Activated effector memory CD4-positive, alpha-beta T cell treated with Interleukin-2 at 50 U/mL for 16 hours (primary cell): ENCODE results near the gene SCUBE3.
A peak's percentile ranks its signal among the peaks of the same experiment; 100 is the strongest.

ENCODE experiments used
- DNase-seq: peaks from one replicate; pipeline ENCODE4 v3.0.0-alpha.2; 2020

SCUBE3 gene

DNA sequence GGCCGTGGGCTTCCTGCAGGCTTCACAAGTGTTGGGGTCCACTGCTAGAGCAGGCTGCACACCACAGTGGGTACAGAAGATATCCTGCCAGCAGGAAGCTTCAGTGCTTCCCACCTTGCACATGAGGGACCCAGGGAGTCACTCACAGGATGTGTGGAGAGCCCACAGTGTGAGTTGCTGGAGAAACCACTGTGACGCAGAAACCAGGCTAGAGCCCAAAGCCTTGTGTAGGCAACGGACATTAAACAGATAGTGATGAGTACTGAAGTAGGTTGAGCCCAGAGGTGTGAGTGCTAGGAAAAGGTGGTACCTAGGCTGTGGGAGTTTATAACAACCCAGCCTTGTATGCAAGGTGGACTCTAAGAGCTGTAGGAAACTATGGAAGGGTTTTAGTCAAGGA lies 65.0 kb downstream of the SCUBE3 start:
- no peak for DNase-seq

DNA sequence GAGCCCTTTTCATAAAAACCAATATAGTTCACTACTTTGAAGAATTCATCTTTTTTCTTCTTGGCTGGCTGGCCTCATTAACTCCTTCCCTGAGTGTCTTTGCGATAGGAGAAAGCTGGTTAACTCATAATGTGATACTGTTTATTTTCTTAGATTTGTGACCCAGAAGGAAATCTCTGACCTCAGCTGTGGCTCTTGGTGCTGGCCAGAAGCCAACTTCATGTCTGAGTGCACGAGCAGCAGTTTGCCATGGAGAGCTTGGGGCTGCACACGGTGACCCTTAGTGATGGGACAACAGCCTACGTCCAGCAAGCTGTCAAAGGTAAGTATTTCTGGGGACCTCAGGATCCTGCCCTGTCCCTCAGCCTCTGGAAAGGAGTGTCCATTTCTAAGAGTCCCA lies 67.1 kb downstream of the SCUBE3 start:
- no peak for DNase-seq

DNA sequence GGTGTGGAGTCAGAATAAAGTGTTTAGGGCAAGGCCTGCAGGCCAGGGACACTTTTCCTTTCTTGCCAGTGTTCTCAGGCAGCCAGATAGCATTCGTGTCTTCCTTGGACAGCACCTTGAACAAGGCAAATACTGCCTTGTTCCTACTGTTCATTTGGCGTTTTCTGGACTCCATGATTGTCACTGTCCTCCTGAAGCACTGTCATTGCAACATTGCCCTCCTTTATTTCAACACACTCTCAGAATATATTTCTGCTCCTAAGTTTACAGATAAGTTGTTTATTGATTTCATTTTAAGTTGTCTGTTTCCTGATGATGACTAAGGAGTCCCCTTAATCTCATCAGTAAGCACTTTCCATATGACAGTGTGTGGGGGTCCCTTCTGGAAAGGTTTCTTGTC lies 68.7 kb downstream of the SCUBE3 start:
- DNase-seq: no peak

DNA sequence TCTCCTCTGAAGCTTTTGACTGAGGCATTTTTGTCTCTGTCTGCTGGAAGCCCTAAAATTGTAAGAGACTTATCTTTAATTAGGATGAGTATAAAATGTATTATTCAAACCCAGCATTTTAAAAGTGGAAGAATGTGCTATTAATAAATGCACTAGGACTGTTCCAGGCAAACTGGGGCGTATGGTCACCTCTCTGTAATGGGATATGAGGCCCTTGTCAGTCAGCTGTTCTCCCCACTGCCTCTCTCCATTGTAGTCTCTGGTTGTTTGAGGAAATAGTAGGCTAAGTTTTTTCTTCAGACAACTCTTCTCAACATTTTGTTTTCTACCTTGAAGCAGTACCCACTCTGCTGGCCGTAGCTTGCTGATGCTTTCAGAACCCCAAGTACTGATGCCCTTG lies 69.6 kb downstream of the SCUBE3 start:
- DNase-seq: no peak

DNA sequence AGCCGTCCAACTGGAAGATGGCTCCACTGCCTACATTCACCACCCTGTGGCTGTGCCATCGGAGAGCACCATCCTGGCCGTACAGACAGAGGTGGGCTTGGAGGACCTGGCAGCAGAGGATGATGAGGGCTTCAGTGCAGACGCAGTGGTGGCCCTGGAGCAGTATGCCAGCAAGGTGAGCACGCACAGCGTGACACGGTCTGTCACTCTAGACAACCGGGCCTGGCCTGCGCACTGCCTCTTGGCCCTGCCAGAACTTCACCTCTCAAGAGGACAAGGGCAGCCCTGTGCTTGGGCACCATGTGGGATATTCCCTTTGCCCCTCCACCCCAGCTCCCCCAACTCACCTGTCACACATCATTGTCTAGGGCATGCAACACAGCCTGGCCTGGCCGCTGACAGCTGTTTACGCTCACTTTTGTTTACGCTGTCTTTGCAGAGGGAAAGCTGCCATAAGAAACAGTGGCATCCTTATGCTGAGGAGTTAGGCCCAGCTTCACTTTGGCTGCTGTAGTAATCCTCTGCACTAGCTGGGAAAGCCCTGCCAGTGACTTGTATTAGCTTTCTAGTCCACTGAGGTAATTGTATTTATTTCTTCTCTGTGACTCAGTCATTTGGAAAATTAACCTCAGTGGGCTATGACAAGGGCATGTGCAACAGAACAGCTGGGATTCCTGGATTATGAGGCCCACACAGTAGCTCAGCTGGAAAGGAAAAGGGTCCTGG lies 74.1 kb downstream of the SCUBE3 start:
- DNase-seq: no peak

DNA sequence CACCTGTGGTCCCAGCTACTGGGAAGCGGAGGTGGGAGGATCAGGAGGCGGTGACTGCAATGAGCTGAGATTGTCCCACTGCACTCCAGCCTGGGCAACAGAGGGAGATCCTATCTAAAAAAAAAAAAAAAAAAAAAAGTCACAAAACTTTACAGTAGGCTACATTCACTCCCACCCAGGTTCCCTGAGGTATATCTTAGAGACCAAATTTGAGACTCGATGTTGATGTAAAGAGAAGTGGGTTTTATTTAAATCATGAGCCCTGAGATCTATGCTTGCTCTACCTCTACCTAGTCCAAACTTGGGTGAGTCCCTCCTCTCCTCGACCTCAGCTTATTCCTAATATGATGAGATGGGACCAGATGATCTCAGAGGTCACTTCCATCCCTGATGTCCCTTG lies 75.1 kb downstream of the SCUBE3 start:
- no peak for DNase-seq

DNA sequence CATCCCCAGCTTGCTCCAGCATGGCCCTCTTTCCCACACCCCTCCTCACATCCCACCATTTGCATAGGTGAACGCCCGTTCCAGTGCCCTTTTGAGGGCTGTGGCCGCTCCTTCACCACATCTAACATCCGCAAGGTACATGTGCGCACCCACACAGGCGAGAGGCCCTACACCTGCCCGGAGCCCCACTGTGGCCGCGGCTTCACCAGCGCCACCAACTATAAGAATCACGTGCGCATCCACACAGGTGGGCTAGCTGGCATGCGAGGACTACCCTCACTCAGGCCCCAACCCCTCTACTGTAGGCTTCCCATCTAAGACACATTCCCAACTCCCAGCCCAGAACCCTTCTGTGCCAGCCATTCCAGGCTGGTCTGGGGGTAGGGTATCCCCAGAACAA lies 77.7 kb downstream of the SCUBE3 start:
- no peak for DNase-seq

DNA sequence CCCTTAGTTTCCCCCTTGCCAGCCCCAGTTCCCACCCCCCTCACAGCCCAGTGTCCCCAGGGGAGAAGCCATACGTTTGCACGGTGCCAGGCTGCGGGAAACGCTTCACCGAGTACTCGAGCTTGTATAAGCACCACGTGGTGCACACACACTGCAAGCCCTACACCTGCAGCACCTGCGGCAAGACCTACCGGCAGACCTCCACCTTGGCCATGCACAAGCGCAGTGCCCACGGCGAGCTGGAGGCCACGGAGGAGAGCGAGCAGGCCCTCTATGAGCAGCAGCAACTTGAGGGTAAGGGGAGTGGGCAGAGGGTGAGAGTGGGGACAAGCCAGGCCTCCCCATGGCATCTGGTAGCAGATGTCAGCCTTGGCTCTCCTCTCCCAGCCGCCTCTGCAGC lies 78.7 kb downstream of the SCUBE3 start:
- DNase-seq: no peak

DNA sequence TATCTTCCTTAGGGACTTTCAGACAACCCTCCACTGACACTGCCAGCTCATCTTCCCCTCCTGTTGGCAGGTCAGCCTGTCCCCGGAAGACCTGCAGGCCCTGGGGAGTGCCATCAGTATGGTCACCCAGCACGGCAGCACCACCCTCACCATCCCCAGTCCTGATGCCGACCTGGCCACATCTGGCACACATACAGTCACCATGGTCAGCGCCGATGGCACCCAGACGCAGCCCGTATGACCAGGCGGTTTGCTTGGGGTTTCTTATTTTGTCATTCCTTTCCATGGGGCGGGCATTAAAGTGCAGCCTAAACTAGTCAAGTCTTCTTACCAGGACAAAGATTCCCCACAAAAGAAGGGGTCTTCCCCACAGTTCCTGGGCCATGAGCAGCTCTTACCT lies 79.9 kb downstream of the SCUBE3 start:
- no peak for DNase-seq

DNA sequence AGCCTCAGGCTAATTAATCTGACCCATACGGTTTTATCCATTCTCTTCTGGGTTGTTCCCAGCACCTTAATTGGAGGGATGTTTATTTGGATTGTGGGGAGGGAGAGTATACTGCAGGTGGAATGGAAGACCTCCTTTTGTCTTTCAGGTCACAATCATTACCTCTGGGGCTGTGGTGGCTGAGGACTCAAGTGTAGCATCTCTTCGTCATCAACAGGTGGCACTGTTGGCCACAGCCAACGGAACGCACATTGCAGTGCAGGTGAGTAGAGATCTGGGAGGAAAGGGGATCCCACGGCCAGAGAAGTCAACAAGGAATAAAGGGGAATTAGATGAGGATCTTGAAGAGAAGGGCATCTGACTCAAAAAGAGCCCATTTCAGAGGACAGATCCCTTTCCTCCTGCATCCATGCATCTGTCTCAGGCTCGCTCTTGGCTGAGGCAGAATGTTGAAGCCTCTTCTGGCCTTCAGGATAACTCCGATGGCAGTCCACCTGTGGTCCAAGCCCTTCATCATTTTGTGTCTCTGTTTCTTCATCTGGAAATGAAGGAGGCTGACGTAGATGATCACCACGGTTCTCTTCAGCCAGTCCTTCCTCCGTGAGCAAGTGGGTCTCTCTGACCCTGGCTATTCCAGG lies 80.7 kb downstream of the SCUBE3 start:
- peak; percentile 38 for DNase-seq

DNA sequence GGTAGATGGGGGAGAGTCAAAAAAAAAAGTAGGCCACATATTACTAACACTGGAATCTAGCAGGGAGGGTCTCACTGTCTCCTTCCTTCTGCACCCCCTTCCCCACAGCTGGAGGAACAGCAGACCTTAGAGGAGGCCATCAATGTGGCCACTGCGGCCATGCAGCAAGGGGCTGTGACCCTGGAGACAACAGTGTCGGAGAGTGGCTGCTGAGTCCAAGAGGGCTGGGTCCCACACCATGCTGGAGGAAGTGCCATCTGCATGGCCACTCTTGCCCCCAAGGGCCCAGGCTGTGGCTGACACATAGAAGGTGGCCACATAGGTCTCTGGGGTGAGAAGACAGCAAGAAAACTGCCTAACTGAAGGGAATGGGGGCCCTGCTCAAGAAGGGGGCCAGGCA lies 81.3 kb downstream of the SCUBE3 start:
- no peak for DNase-seq

DNA sequence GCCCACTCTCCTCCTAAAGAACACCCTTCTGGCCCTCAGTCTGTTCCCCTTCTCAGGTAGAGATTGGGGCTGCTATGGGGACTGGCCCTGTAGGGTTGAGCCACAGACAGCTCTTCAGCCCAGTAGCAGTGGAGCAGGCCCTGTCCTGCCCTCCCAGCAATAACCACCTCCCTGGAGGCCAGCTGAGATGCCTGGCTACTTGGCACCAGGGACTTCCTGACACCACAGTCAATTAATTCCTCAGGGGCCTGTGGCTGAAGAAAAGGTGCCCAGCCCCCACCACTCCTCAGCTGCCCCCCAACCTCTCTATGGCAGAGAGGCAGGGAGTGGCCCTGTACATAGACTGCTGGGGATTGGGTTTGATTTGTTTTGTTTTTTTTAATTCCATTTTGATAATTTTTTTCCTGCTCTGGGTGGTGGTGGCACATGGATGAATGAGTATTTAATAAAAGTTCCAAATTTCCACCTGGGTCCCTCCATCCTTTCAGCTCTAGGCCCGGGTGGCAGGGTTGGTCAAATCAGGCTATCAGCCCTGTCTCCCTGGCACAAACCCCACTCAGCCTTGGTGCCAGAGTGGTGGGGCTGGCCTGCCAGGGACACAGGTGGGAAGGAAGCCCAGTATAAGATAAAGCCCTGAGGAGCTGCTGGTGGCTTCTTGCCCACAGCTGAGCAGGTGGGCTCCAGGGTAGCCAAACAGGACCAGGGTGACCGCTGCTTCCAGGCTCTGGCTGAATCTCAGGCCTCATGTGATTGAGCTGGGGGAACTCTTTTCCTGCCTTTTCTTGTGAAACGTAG lies 82.0 kb downstream of the SCUBE3 start:
- no peak for DNase-seq

DNA sequence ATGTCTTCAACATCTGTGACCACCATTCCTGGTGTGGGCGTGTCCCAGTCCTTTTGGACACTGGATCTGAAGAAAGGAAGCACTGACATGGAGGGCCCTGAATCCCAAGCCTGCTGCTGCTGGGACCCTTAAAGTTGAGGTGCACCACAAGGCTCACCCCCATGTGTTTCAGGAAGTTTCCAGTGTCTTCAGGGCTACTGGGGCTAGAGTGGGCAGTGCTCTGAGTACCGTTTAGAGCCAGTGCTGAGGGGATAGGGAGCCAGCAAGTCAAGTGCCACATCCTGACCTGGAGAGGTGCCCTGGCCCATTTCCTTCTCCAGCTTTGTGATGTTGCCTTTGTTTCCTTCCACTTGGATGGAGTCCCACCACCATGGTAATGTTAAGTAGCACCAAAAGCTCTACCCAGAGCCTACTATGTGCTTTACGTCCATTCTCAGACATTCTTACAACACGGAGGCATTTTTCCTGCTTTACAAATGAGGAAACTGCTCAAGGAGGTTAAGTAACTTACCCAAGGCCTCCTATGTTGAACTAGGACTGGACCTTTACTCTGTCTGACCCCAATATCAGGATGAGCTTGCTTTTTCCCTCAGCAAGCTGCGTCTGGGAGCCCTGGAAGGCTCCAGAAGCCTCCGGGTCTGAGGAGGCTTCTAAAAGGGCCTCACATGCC lies 83.3 kb downstream of the SCUBE3 start:
- no peak for DNase-seq

DNA sequence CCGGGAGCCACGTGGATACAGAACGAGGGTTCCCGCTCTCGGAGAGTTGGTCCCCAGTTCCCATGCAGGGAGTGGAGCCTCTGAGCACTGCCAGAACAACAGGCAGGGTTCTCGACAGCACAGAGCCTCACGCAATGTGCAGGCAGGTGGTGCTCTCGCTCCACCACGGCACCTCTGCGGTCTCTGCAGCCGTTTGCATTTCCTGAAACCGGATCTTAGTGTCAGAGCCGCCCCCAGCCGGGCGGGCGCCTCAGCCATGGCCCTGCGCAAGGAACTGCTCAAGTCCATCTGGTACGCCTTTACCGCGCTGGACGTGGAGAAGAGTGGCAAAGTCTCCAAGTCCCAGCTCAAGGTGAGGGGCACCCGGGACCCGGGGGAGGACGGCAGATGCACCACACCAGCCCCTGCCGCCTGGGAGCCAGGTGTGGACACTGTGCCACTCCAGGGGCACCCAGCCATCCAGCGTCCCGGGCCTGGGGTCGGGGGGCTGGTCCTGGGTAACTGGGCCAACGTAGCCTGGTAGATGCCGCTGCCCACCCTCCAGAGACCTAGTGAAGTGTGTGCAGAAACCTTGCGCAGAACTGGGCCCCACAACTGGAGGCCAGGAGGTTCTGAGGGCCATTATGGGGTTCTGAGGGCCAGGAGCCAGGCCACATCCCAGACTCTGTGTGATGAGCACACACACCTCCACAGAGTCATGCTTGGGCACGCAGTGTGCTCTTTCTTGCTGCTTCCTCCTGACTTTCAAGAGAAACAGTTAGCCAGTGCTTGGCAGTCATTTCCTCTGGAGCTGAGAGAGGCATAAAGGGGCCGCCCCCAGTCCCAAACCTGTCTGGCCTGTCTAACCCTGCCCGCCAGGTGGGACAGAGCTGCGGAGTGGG lies 84.1 kb downstream of the SCUBE3 start, which contains the start of gene DEF6:
Gene DEF6 (plus strand): TSS at position 218 of the 881 bp plus-strand sequence. CDS start 39 bp downstream, at position 257.
- DNase-seq: peak; percentile 85

DNA sequence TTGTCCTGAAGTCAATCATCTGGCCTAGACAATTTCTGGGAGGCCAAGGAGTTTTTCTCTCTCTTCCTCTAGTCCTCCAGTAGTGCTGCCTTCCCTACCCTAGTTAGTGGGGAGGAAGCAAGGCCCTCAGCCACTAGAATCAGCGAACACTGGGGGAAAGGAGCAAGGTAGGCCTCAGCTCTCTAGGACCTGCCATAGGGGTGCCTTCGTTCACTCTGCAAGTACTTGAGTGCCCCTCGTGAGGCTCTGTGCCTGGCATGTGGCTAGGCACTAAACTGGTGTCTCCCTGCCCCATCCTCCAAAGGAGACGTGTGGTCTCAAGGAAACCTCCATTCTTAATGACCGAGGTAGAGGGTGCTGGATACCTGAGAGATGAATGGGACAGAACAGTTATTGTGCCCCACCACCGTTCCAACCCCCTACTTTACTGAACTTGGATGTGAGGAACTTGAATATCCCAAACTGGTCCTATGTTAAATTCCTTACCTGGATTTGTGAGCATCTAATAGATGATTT lies 84.9 kb downstream of the SCUBE3 start:
- DNase-seq: no peak

DNA sequence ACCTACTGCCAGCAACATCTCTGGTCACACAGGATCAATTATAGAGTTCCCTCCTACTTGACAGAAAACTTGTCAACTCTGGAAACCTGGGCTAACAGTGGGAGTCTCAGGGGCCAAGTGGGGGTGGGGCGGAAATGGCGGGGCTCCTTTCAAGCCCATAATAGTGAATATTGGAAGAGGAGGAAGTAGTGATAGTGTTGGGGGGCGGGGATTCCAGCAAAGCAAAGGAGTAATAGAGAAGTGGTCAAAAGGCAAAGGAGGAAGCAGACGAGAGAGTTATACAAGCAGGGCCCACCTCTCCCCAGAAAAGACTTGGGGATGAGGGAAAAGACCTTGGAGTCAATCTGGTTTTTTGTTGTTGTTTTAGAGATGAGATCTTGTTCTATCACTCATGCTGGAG lies 85.9 kb downstream of the SCUBE3 start:
- DNase-seq: no peak

DNA sequence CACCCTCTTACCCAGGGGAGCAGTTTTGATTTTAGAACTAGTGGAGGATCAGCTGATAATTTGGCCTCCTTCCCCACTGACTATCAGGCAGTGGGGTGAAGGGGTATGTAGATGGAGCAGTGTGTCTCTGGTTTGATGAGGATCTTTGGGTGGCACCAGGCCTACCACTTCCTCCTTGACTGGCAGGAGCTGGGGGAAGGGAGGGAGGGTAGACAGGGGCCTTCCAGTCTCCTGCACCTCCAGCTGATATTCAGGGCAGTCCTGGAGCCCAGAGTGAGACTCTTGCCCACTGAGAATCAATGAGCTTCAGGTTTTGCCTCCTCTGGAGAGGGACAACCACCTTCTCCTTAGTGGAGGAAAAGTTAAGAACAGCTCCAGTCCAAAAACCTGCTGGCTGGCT lies 87.1 kb downstream of the SCUBE3 start:
- peak; percentile 51 for DNase-seq
